ENCODE data around the gene KLHL2.

KLHL2 gene

GRCh38 chr4:165308166-165308565 lies 100.8 kb downstream of the KLHL2 start:
- Mint-ChIP-seq H3K36me3 (ENCODE audit: low read depth) (peaks cover 82% of the 10 kb centered on the region), H3K27ac (no peak overlapping the region), H3K4me1 (ENCODE audit: low read depth) (no peaks in the 10 kb centered on the region), H3K4me3 (no peak overlapping the region), H3K27me3 (no peaks in the 10 kb centered on the region), H3K9me3 (no peaks in the 10 kb centered on the region)
- DNase-seq = no peak

- Mint-ChIP-seq H3K27me3 (no peaks in the 10 kb centered on the region), H3K4me1 (ENCODE audit: low read depth) (no peaks in the 10 kb centered on the region), H3K4me3 (no peak overlapping the region), H3K36me3 (ENCODE audit: low read depth) (peaks cover 84% of the 10 kb centered on the region), H3K9me3 (no peaks in the 10 kb centered on the region), H3K27ac (no peak overlapping the region)
- no peak for DNase-seq
Observed at GRCh38 chr4:165308606-165309005, 101.2 kb downstream of the KLHL2 start.

GRCh38 chr4:165309456-165309855 lies 102.1 kb downstream of the KLHL2 start:
- H3K9me3 Mint-ChIP-seq = no peaks in the 10 kb centered on the region
- DNase-seq = no peak
- no peak overlapping the region for H3K27ac Mint-ChIP-seq
- no peak overlapping the region for H3K4me3 Mint-ChIP-seq
- no peaks in the 10 kb centered on the region for H3K4me1 Mint-ChIP-seq (ENCODE audit: low read depth)
- H3K27me3 Mint-ChIP-seq = no peaks in the 10 kb centered on the region
- peaks cover 85% of the 10 kb centered on the region for H3K36me3 Mint-ChIP-seq (ENCODE audit: low read depth)

- Mint-ChIP-seq H3K9me3 (no peaks in the 10 kb centered on the region), H3K4me3 (no peak overlapping the region), H3K27me3 (no peaks in the 10 kb centered on the region), H3K4me1 (ENCODE audit: low read depth) (no peaks in the 10 kb centered on the region), H3K27ac (no peak overlapping the region), H3K36me3 (ENCODE audit: low read depth) (peaks cover 74% of the 10 kb centered on the region)
- no peak for DNase-seq
Observed at GRCh38 chr4:165312506-165312905, 105.1 kb downstream of the KLHL2 start.

GRCh38 chr4:165319030-165319429 lies 111.7 kb downstream of the KLHL2 start:
- Mint-ChIP-seq H3K36me3 (ENCODE audit: low read depth) (peaks cover 56% of the 10 kb centered on the region), H3K27me3 (no peaks in the 10 kb centered on the region), H3K4me3 (no peak overlapping the region)

GRCh38 chr4:165319509-165319908 lies 112.1 kb downstream of the KLHL2 start:
- Mint-ChIP-seq H3K4me3 (no peak overlapping the region), H3K27me3 (no peaks in the 10 kb centered on the region), H3K9me3 (no peaks in the 10 kb centered on the region), H3K36me3 (ENCODE audit: low read depth) (peaks cover 51% of the 10 kb centered on the region), H3K27ac (no peak overlapping the region), H3K4me1 (ENCODE audit: low read depth) (no peaks in the 10 kb centered on the region)
- no peak for DNase-seq

More at GRCh38 chr4:165319030-165319429, 111.7 kb downstream of the KLHL2 start:
- no peak for DNase-seq
- Mint-ChIP-seq H3K4me1 (ENCODE audit: low read depth) (no peaks in the 10 kb centered on the region), H3K27ac (no peak overlapping the region), H3K9me3 (no peaks in the 10 kb centered on the region)

GRCh38 chr4:165324236-165324917 lies 117.0 kb downstream of the KLHL2 start:
- H3K4me1 Mint-ChIP-seq (ENCODE audit: low read depth) = no peaks in the 10 kb centered on the region
- no peak overlapping the region for H3K27ac Mint-ChIP-seq
- no peaks in the 10 kb centered on the region for H3K27me3 Mint-ChIP-seq
- H3K9me3 Mint-ChIP-seq = no peaks in the 10 kb centered on the region
- peaks cover 28% of the 10 kb centered on the region for H3K36me3 Mint-ChIP-seq (ENCODE audit: low read depth)
- DNase-seq = no peak
- no peak overlapping the region for H3K4me3 Mint-ChIP-seq

- Mint-ChIP-seq H3K27ac (no peak overlapping the region), H3K9me3 (no peaks in the 10 kb centered on the region), H3K36me3 (ENCODE audit: low read depth) (peaks cover 26% of the 10 kb centered on the region), H3K27me3 (no peaks in the 10 kb centered on the region), H3K4me3 (no peak overlapping the region), H3K4me1 (ENCODE audit: low read depth) (peaks cover 3% of the 10 kb centered on the region)
- no peak for DNase-seq
Observed at GRCh38 chr4:165324918-165325304, 117.5 kb downstream of the KLHL2 start.

GRCh38 chr4:165325732-165326512 lies 118.6 kb downstream of the KLHL2 start:
- Mint-ChIP-seq H3K36me3 (ENCODE audit: low read depth) (peaks cover 25% of the 10 kb centered on the region), H3K27me3 (no peaks in the 10 kb centered on the region), H3K9me3 (no peaks in the 10 kb centered on the region), H3K4me1 (ENCODE audit: low read depth) (peaks cover 12% of the 10 kb centered on the region), H3K27ac (no peak overlapping the region), H3K4me3 (no peak overlapping the region)
- no peak for DNase-seq

GRCh38 chr4:165326831-165327210 lies 119.5 kb downstream of the KLHL2 start:
- H3K36me3 Mint-ChIP-seq (ENCODE audit: low read depth) = peaks cover 29% of the 10 kb centered on the region
- H3K4me3 Mint-ChIP-seq = no peak overlapping the region
- H3K27me3 Mint-ChIP-seq = no peaks in the 10 kb centered on the region
- no peak for DNase-seq
- no peak overlapping the region for H3K27ac Mint-ChIP-seq
- H3K4me1 Mint-ChIP-seq (ENCODE audit: low read depth) = peaks cover 21% of the 10 kb centered on the region
- no peaks in the 10 kb centered on the region for H3K9me3 Mint-ChIP-seq

GRCh38 chr4:165327211-165328100 lies 120.1 kb downstream of the KLHL2 start, which contains the start of gene MSMO1:
TSS of gene MSMO1 (plus strand) at chr4:165327669. CDS start at chr4:165333371, 5,702 bp downstream.
- no peaks in the 10 kb centered on the region for H3K9me3 Mint-ChIP-seq
- H3K4me1 Mint-ChIP-seq (ENCODE audit: low read depth) = peaks cover 28% of the 10 kb centered on the region
- H3K36me3 Mint-ChIP-seq (ENCODE audit: low read depth) = peaks cover 32% of the 10 kb centered on the region
- DNase-seq = peak; percentile 97
- H3K27ac Mint-ChIP-seq = no peak within 1 kb of the TSS
- H3K27me3 Mint-ChIP-seq = no peaks in the 10 kb centered on the region
- H3K4me3 Mint-ChIP-seq = no peak within 1 kb of the TSS

- Mint-ChIP-seq H3K27me3 (no peaks in the 10 kb centered on the region), H3K4me1 (ENCODE audit: low read depth) (peaks cover 31% of the 10 kb centered on the region), H3K36me3 (ENCODE audit: low read depth) (peaks cover 37% of the 10 kb centered on the region), H3K9me3 (no peaks in the 10 kb centered on the region), H3K27ac (no peak overlapping the region), H3K4me3 (no peak overlapping the region)
- no peak for DNase-seq
Observed at GRCh38 chr4:165328101-165328425, 120.7 kb downstream of the KLHL2 start.

GRCh38 chr4:165328708-165329107 lies 121.3 kb downstream of the KLHL2 start:
- Mint-ChIP-seq H3K4me3 (no peak overlapping the region), H3K9me3 (no peaks in the 10 kb centered on the region), H3K27me3 (no peaks in the 10 kb centered on the region), H3K36me3 (ENCODE audit: low read depth) (peaks cover 34% of the 10 kb centered on the region), H3K27ac (no peak overlapping the region), H3K4me1 (ENCODE audit: low read depth) (peaks cover 31% of the 10 kb centered on the region)
- DNase-seq = no peak

- Mint-ChIP-seq H3K27ac (peak overlapping the region; percentile 91), H3K27me3 (no peaks in the 10 kb centered on the region), H3K9me3 (no peaks in the 10 kb centered on the region), H3K4me3 (peak overlapping the region; percentile 56), H3K36me3 (ENCODE audit: low read depth) (peaks cover 47% of the 10 kb centered on the region), H3K4me1 (ENCODE audit: low read depth) (peaks cover 39% of the 10 kb centered on the region)
- no peak for DNase-seq
Observed at GRCh38 chr4:165330071-165330470, 122.7 kb downstream of the KLHL2 start.
